IMR-90 (cell line): ENCODE data around the gene DEDD2. TPM values are rescaled to one million over a fixed set of nuclear protein-coding genes. Genes with fewer than 3 reads are reported as not detected.

Experiments
- ATAC-seq: fragments of 200-7000 bp; cut with Tn5 transposase; 2 replicates; pipeline ENCODE4 v1.9.1; 2020; ENCODE audit warnings: low read depth, mild to moderate bottlenecking, moderate library complexity
- BruUV-seq: library from RNA; stranded (reverse); fragments of 400-500 nt; replicated peaks from 2 replicates; lab custom pipeline; 2021; lab: Mats Ljungman, UMichigan
- CTCF ChIA-PET: fragments of 300-600 bp; formaldehyde crosslinking; extraction: SDS; loops from one replicate; lab custom pipeline; 2021; ENCODE audit warnings: antibody characterized with exemption; lab: Yijun Ruan, JAX
- POLR2A ChIA-PET: fragments of 300-600 bp; sonication (Branson Sonifier 250); formaldehyde crosslinking; loops from one replicate; lab custom pipeline; 2022; ENCODE audit warnings: antibody characterized with exemption; ENCODE audit not compliant: unreplicated experiment; lab: Charles Lee
- DNase-seq: peaks from one replicate; pipeline ENCODE4 v3.0.0; 2013
- H2AFZ ChIP-seq: replicated peaks from 2 replicates; pipeline ENCODE3; 2013; ENCODE audit warnings: low read length, mild to moderate bottlenecking; ENCODE audit not compliant: poor library complexity
- H2AK5ac ChIP-seq: 2 replicates; pipeline ENCODE4 v1.6.1; 2013; ENCODE audit warnings: low read depth, low read length, inconsistent platforms
- H2AK9ac ChIP-seq: replicated peaks from 2 replicates; pipeline ENCODE3; 2013; ENCODE audit warnings: mild to moderate bottlenecking, low read depth, low read length, moderate library complexity; ENCODE audit not compliant: poor library complexity
- H2BK120ac ChIP-seq: 2 replicates; pipeline ENCODE4 v1.6.1; 2013; ENCODE audit warnings: low read depth, low read length, inconsistent platforms
- H2BK15ac ChIP-seq: 3 replicates; pipeline ENCODE4 v1.6.1; 2013; ENCODE audit warnings: low read depth, low read length, inconsistent platforms
- H2BK20ac ChIP-seq: 2 replicates; pipeline ENCODE4 v1.6.1; 2013; ENCODE audit warnings: low read depth, mild to moderate bottlenecking, inconsistent platforms, low read length, moderate library complexity
- H2BK5ac ChIP-seq: 2 replicates; pipeline ENCODE4 v1.6.1; 2013; ENCODE audit warnings: mild to moderate bottlenecking, low read depth, low read length, inconsistent platforms; ENCODE audit not compliant: poor library complexity, severe bottlenecking
- H3K14ac ChIP-seq: replicated peaks from 2 replicates; pipeline ENCODE4 v1.6.1; 2013; ENCODE audit warnings: low read depth, low read length, inconsistent platforms
- H3K18ac ChIP-seq: 2 replicates; pipeline ENCODE4 v1.6.1; 2013; ENCODE audit warnings: low read depth, low read length, control low read depth
- H3K23ac ChIP-seq: 2 replicates; pipeline ENCODE4 v1.6.1; 2013; ENCODE audit warnings: low read depth, low read length, inconsistent platforms
- H3K27ac ChIP-seq: 2 replicates; pipeline ENCODE4 v1.5.1; 2013; ENCODE audit warnings: mild to moderate bottlenecking, control low read depth, low read length; ENCODE audit not compliant: insufficient read depth
- H3K27me3 ChIP-seq: 2 replicates; pipeline ENCODE4 v1.6.1; 2013; ENCODE audit warnings: low read length; ENCODE audit not compliant: control insufficient read depth, insufficient read depth
- H3K36me3 ChIP-seq: 2 replicates; pipeline ENCODE4 v1.6.1; 2013; ENCODE audit warnings: low read length, mixed read lengths; ENCODE audit not compliant: control insufficient read depth, insufficient read depth
- H3K4ac ChIP-seq: 2 replicates; pipeline ENCODE4 v1.6.1; 2013; ENCODE audit warnings: low read depth, low read length, inconsistent platforms
- H3K4me1 ChIP-seq: 2 replicates; pipeline ENCODE4 v1.6.1; 2013; ENCODE audit warnings: low read length, mixed read lengths; ENCODE audit not compliant: control insufficient read depth, insufficient read depth
- H3K4me2 ChIP-seq: 2 replicates; pipeline ENCODE4 v1.6.1; 2013; ENCODE audit warnings: low read depth, mild to moderate bottlenecking, control low read depth, low read length, moderate library complexity
- H3K4me3 ChIP-seq: 2 replicates; pipeline ENCODE4 v1.5.1; 2013; ENCODE audit warnings: low read depth, mild to moderate bottlenecking, control low read depth, low read length, moderate library complexity; ENCODE audit not compliant: insufficient read depth
- H3K56ac ChIP-seq: 2 replicates; pipeline ENCODE4 v1.6.1; 2013; ENCODE audit warnings: low read length, inconsistent platforms; ENCODE audit not compliant: insufficient read depth; ENCODE audit errors: extremely low read depth
- H3K79me1 ChIP-seq, 2 experiments: 2 replicates each; pipeline ENCODE4 v1.6.1; 2013; ENCODE audit warnings: low read length in 2 of 2, inconsistent platforms in 1 of 2, low read depth in 1 of 2
- H3K9ac ChIP-seq: 2 replicates; pipeline ENCODE4 v1.6.1; 2013; ENCODE audit warnings: low read depth, low read length, control low read depth
- H3K9me1 ChIP-seq: 2 replicates; pipeline ENCODE4 v1.6.1; 2013; ENCODE audit warnings: low read length, inconsistent platforms; ENCODE audit not compliant: insufficient read depth
- H3K9me3 ChIP-seq: 2 replicates; pipeline ENCODE4 v1.6.1; 2013; ENCODE audit warnings: low read length; ENCODE audit not compliant: control insufficient read depth, insufficient read depth
- H4K20me1 ChIP-seq: 2 replicates; pipeline ENCODE4 v1.6.1; 2013; ENCODE audit warnings: low read length, inconsistent platforms; ENCODE audit not compliant: insufficient read depth
- H4K5ac ChIP-seq: 2 replicates; pipeline ENCODE4 v1.6.1; 2013; ENCODE audit warnings: mild to moderate bottlenecking, low read depth, low read length, control low read depth
- H4K8ac ChIP-seq, 2 experiments: 2 replicates each; pipeline ENCODE4 v1.6.1; 2013; ENCODE audit warnings: low read depth in 2 of 2, low read length in 2 of 2, control low read depth in 1 of 2, inconsistent platforms in 1 of 2
- H4K91ac ChIP-seq: 2 replicates; pipeline ENCODE4 v1.6.1; 2013; ENCODE audit warnings: low read depth, low read length, inconsistent platforms; ENCODE audit not compliant: insufficient read depth
- CEBPB ChIP-seq: IDR thresholded peaks from 2 replicates; pipeline ENCODE4 v1.6.1; 2012; ENCODE audit warnings: low read depth, low read length, improper control_type of control experiment
- CHD1 ChIP-seq: IDR thresholded peaks from 2 replicates; pipeline ENCODE4 v1.6.1; 2012; ENCODE audit warnings: low read depth, low read length, improper control_type of control experiment
- ELK1 ChIP-seq: fragments of 150-350 bp; IDR thresholded peaks from 2 replicates; pipeline ENCODE4 v1.6.1; 2016; ENCODE audit warnings: low read depth, mild to moderate bottlenecking, low read length, moderate library complexity, borderline replicate concordance
- FOS ChIP-seq: fragments of 150-350 bp; IDR thresholded peaks from 2 replicates; pipeline ENCODE4 v1.6.1; 2016; ENCODE audit warnings: low read depth, low read length
- MAFK ChIP-seq: IDR thresholded peaks from 2 replicates; pipeline ENCODE4 v1.6.1; 2012; ENCODE audit warnings: low read depth, low read length, improper control_type of control experiment
- MAZ ChIP-seq: IDR thresholded peaks from 2 replicates; pipeline ENCODE4 v1.6.1; 2012; ENCODE audit warnings: low read depth, mild to moderate bottlenecking, low read length, improper control_type of control experiment, moderate library complexity, borderline replicate concordance
- NFE2L2 ChIP-seq: fragments of 150-350 bp; IDR thresholded peaks from 2 replicates; pipeline ENCODE4 v1.6.1; 2016; ENCODE audit warnings: low read depth, mild to moderate bottlenecking, low read length
- POLR2A ChIP-seq: IDR thresholded peaks from 2 replicates; pipeline ENCODE4 v1.6.1; 2012; ENCODE audit warnings: mild to moderate bottlenecking, low read depth, low read length
- RAD21 ChIP-seq: IDR thresholded peaks from 2 replicates; pipeline ENCODE4 v1.6.1; 2012; ENCODE audit warnings: low read length, improper control_type of control experiment
- RCOR1 ChIP-seq: IDR thresholded peaks from 2 replicates; pipeline ENCODE4 v1.6.1; 2012; ENCODE audit warnings: mild to moderate bottlenecking, low read length, improper control_type of control experiment; ENCODE audit not compliant: insufficient replicate concordance
- RFX5 ChIP-seq: IDR thresholded peaks from 2 replicates; pipeline ENCODE4 v1.8.0; 2012; ENCODE audit warnings: low read depth, mild to moderate bottlenecking, low read length, moderate library complexity
- WGBS, 2 experiments: methylation state at CpG; one replicate each; pipeline versions ENCODE4 v1.1.5 to v1.1.7; 2013; ENCODE audit warnings: missing lambda C conversion rate in 2 of 2; ENCODE audit not compliant: insufficient read length in 1 of 2; ENCODE audit errors: extremely low coverage in 2 of 2; 5-methylcytosine and 5-hydroxymethylcytosine counted together
- dilution Hi-C: fragments of 300-500 bp; cut with HindIII; formaldehyde crosslinking; loops from one replicate; pipeline ENCODE4 v1.14.3; 2018; ENCODE audit warnings: low sequenced_read_pairs; ENCODE audit not compliant: unreplicated experiment
- in situ Hi-C: fragments of 300-500 bp; cut with MboI; formaldehyde crosslinking; loops from 3 replicates; pipeline ENCODE4 v1.14.3; 2019; ENCODE audit warnings: low sequenced_read_pairs, inconsistent platforms, mixed read lengths
- intact Hi-C: fragments of 100-400 bp; cut with micrococcal nuclease; formaldehyde crosslinking; loops from 2 replicates; pipeline ENCODE4 v1.10.0; 2022
- polyA plus RNA-seq, 3 experiments: library from polyadenylated mRNA; depleted of rRNA; stranded (reverse); fragments of >200 nt; gene quantifications; 2 replicates each; pipeline ENCODE4 v1.2.3, GENCODE V29; 2012; ENCODE audit warnings: low replicate concordance in 1 of 3
- total RNA-seq: library from RNA; depleted of rRNA; stranded (reverse); fragments of >200 nt; gene quantifications from 2 replicates; pipeline ENCODE4 v1.2.3, GENCODE V29; 2012
- TF ChIP-seq, protein P1 (sequence below): fragments of 150-350 bp; IDR thresholded peaks from 2 replicates; pipeline ENCODE4 v1.6.1; 2017; ENCODE audit warnings: mild to moderate bottlenecking, antibody characterized with exemption, low read length, low read depth

The DEDD2 gene
- total and polyA plus RNA-seq, 2 of the 4 experiments (the other 2 are of a cell fraction) = 8.2 to 21.0 TPM

DNA sequence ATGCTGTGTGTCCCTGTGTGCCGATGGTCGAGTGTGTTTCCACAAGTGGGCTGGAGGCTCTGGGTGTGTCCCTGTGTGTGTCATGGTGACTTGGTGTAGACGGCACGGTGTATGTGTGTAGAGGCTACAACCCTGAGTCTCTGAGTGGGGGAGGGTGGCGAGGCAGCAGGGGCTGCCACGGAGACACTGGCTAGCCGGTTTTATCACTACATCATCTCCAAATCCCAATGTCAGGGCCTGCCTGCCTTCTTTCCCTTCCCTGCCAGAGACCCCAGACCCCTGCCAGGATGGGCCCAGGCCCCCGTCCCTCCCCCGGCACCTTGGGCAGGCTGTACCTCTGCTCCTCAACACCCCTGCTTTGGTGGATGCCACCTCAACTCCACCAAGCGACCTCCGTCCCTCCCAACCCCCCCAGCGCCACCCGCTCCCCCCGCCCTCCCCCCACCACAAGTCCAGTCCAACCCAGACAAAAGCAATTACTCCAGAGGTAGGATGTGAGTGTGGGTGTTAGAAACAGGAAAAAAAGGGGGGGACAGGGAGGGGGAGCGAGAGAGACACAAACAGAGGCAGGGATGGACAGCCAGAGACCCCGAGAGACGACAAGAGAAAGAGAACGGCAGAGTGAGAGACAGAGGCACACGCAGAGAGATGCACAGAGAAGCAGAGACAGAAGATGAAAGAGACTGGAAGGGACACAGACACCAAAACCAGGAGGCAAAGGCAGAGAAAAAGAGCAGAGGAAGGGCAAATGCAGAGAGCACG lies 63.6 kb downstream of the DEDD2 start:
- Histone ChIP-seq H4K8ac (no peak overlapping the region), H2BK20ac (no peak overlapping the region), H3K4me1 (no peaks in the 10 kb centered on the region), H2AK5ac (no peak overlapping the region), H3K36me3 (no peaks in the 10 kb centered on the region), H2AK9ac (no peak overlapping the region), H3K4me3 (no peak overlapping the region), H3K9me3 (no peaks in the 10 kb centered on the region; the same call in 1 of the 2 replicates), H3K79me1 (no peaks in the 10 kb centered on the region), H3K9ac (no peak overlapping the region), H3K14ac (no peak overlapping the region), H2AFZ (no peak overlapping the region), H4K20me1 (0 out of 2 replicates have a peak, but pooled peaks cover 6% of the 10 kb centered on the region), H3K27ac (no peak overlapping the region), H2BK5ac (no peak overlapping the region), H2BK120ac (no peak overlapping the region), H2BK15ac (no peak overlapping the region), H4K5ac (no peak overlapping the region), H4K91ac (no peak overlapping the region), H3K23ac (no peak overlapping the region), H3K18ac (no peak overlapping the region), H3K4ac (no peak overlapping the region), H3K4me2 (no peak overlapping the region), H3K56ac (no peak overlapping the region), H3K27me3 (peaks cover 92% of the 10 kb centered on the region), H3K9me1 (no peaks in the 10 kb centered on the region)
- in situ Hi-C loops = no loop called here
- POLR2A ChIA-PET = no interaction called here
- dilution Hi-C loops = no loop called here
- intact Hi-C loops = no loop called here
- CTCF ChIA-PET = no interaction called here
- TF ChIP-seq NFE2L2 (no peak), CEBPB (no peak), MAFK (no peak), FOS (no peak), RAD21 (no peak), MAZ (no peak), RCOR1 (no peak), CHD1 (no peak), POLR2A (no peak), RFX5 (no peak), ELK1 (no peak)
- TF ChIP-seq, protein P1, sequence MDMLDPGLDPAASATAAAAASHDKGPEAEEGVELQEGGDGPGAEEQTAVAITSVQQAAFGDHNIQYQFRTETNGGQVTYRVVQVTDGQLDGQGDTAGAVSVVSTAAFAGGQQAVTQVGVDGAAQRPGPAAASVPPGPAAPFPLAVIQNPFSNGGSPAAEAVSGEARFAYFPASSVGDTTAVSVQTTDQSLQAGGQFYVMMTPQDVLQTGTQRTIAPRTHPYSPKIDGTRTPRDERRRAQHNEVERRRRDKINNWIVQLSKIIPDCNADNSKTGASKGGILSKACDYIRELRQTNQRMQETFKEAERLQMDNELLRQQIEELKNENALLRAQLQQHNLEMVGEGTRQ = no peak
- ATAC-seq (no peak), DNase-seq (no peak)
- 3% methylated on average over 4 of the region's 20 CpGs; no CpG with 5 or more reads in 1 of the 2 experiments for WGBS, 2 experiments
- BruUV-seq = no TSS peak
